T-cell (primary cell): Measurements from ENCODE around the gene GPC5. TPM values are rescaled to one million over a fixed set of nuclear protein-coding genes. Genes with fewer than 3 reads are reported as not detected.

Source experiments
- ATAC-seq, 4 experiments: fragments of 200-7000 bp in 3 of 4; fragments of 150-1000 bp in 1 of 4; cut with Tn5 transposase; replicated peaks in 1 of 4; 1 replicate in 3 of 4; 2 replicates in 1 of 4; pipeline ENCODE4 v1.10.0; 2021; ENCODE audit warnings: moderate library complexity in 3 of 4, mild to moderate bottlenecking in 2 of 4, moderate number of reproducible peaks in 1 of 4
- CTCF ChIA-PET, 2 donors: fragments of 300-600 bp; sonication (Branson Sonifier 250); formaldehyde crosslinking; loops; one replicate each; lab custom pipeline; 2022; ENCODE audit warnings: antibody characterized with exemption in 2 of 2; lab: Charles Lee
- POLR2A ChIA-PET, 2 donors: fragments of 300-600 bp; sonication (Branson Sonifier 250); formaldehyde crosslinking; loops; one replicate each; lab custom pipeline; 2022; ENCODE audit warnings: antibody characterized with exemption in 2 of 2; lab: Charles Lee
- DNase-seq, 35 experiments: peaks; one replicate each; pipeline versions ENCODE4 v3.0.0 to v3.0.0-alpha.2; 2013 to 2023
- H3K27ac ChIP-seq: one replicate; pipeline ENCODE4 v1.5.1; 2013; ENCODE audit warnings: low read length
- H3K27me3 ChIP-seq, 2 experiments: replicated peaks in 1 of 2; 1 replicate in 1 of 2; 2 replicates in 1 of 2; pipeline versions ENCODE4 v1.6.1 to v1.7.0; 2013; ENCODE audit warnings: low read length in 1 of 2, mixed read lengths in 1 of 2; ENCODE audit not compliant: control insufficient read depth in 2 of 2, insufficient read depth in 2 of 2; ENCODE audit errors: extremely low read depth in 1 of 2
- H3K36me3 ChIP-seq, 2 donors: 1 replicate in 1 of 2; 2 replicates in 1 of 2; pipeline versions ENCODE4 v1.6.1 to v1.7.0; 2013; ENCODE audit warnings: low read length in 1 of 2; ENCODE audit not compliant: control insufficient read depth in 2 of 2, insufficient read depth in 1 of 2; ENCODE audit errors: extremely low read depth in 1 of 2
- H3K4me1 ChIP-seq, 2 experiments: 1 replicate in 1 of 2; 2 replicates in 1 of 2; pipeline versions ENCODE4 v1.6.1 to v1.7.0; 2013; ENCODE audit warnings: low read length in 2 of 2, mixed read lengths in 1 of 2; ENCODE audit not compliant: insufficient read depth in 2 of 2, control insufficient read depth in 1 of 2; ENCODE audit errors: extremely low read depth in 1 of 2
- H3K4me3 ChIP-seq, 2 donors: 1 replicate in 1 of 2; 2 replicates in 1 of 2; pipeline versions ENCODE4 v1.5.1 to v1.7.0; 2013; ENCODE audit warnings: mild to moderate bottlenecking in 2 of 2, low read length in 1 of 2, moderate library complexity in 1 of 2; ENCODE audit not compliant: control insufficient read depth in 1 of 2; ENCODE audit errors: extremely low read depth in 1 of 2
- H3K9me3 ChIP-seq: 2 replicates; pipeline ENCODE4 v1.7.0; 2013
- H3K27ac Mint-ChIP-seq, 2 donors: one replicate each; pipeline ENCODE4 v1.8.0; 2020 to 2021; ENCODE audit warnings: mild to moderate bottlenecking in 2 of 2, mixed read lengths in 2 of 2
- H3K27me3 Mint-ChIP-seq, 2 donors: one replicate each; pipeline ENCODE4 v1.8.0; 2021 to 2022; ENCODE audit warnings: mixed read lengths in 2 of 2
- H3K36me3 Mint-ChIP-seq: one replicate; pipeline ENCODE4 v1.8.0; 2021; ENCODE audit warnings: mixed read lengths
- H3K4me1 Mint-ChIP-seq, 3 donors: one replicate each; pipeline ENCODE4 v1.8.0; 2020 to 2022; ENCODE audit warnings: mixed read lengths in 3 of 3, mild to moderate bottlenecking in 1 of 3
- H3K4me3 Mint-ChIP-seq, 3 donors: one replicate each; pipeline ENCODE4 v1.8.0; 2020 to 2022; ENCODE audit warnings: mild to moderate bottlenecking in 3 of 3, mixed read lengths in 3 of 3, moderate library complexity in 3 of 3
- H3K9me3 Mint-ChIP-seq, 3 donors: one replicate each; pipeline ENCODE4 v1.8.0; 2020 to 2022; ENCODE audit warnings: mixed read lengths in 3 of 3
- WGBS: methylation state at CpG from one replicate; pipeline ENCODE4 v1.1.5; 2013; ENCODE audit warnings: missing lambda C conversion rate; ENCODE audit not compliant: insufficient coverage; 5-methylcytosine and 5-hydroxymethylcytosine counted together
- total RNA-seq, 35 experiments: library from RNA in 6 of 35; stranded (reverse) in 6 of 35; fragments of 120-200 nt in 1 of 35; gene quantifications; one replicate each; pipeline versions ENCODE4 v1.2.1 to v1.2.4 and lab custom pipeline; 2013 to 2026

Gene GPC5
- total RNA-seq, 5 donors from 2014 or later (not counting 1 experiment from before 2014, with no cell fraction given): 0.12 to 0.39 (median 0.26) TPM

DNA sequence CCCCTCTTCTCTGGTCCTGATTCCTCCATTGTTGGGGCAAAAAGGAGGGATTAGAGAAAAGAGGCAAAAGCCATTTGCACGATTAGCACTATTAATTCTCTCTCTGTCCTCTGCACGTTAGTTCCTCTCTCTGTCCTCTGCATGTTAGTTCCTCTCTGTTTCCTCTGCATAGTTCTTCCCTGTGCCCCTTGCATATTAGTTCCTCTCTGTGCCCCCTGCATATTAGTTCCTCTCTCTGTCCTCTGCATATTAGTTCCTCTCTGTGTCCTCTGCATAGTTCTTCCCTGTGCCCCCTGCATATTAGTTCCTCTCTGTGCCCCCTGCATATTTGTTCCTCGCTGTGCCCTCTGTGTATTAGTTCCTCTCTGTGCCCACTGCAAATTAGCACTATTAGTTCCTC lies 981.0 kb downstream of the GPC5 start:
- no peaks in the 10 kb centered on the region for H3K36me3 ChIP-seq
- CTCF ChIA-PET: no interaction called here
- H3K9me3 ChIP-seq: no peaks in the 10 kb centered on the region

DNA sequence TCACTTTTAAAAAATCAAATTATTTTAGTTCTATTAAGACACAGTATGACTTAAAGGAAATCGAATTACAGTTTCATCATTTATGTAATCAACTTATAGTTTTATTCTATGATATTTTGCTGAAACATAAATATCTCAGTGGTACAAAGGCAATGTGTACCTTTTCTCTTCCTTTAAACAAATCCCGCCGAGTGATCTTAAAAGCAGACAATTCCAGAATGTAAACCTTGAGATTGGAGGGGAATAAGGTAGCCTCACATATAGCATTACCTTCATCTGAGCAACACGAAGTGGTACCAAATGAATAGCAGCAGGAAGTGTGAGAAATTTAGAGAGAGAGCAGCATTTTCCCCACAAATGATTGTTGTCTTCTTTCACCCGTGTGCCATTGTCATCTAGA lies 986.0 kb downstream of the GPC5 start:
- H3K4me1 Mint-ChIP-seq: no peaks in the 10 kb centered on the region

More for the DNA sequence above, 981.0 kb downstream of the GPC5 start:
- no peaks in the 10 kb centered on the region for H3K4me1 Mint-ChIP-seq
- no peak overlapping the region for H3K4me3 Mint-ChIP-seq
- Histone ChIP-seq H3K27ac (no peak overlapping the region), H3K4me3 (no peak overlapping the region), H3K4me1 (no peaks in the 10 kb centered on the region), H3K27me3 (no peaks in the 10 kb centered on the region)
- peaks cover 4 to 8% (median 6%) of the 10 kb centered on the region in 3 donors for H3K9me3 Mint-ChIP-seq
- no peaks in the 10 kb centered on the region for H3K36me3 Mint-ChIP-seq
- DNase-seq: no peak
- 54% methylated on average over 2 of the region's 3 CpGs for WGBS
- no peak for ATAC-seq
- H3K27me3 Mint-ChIP-seq: no peaks in the 10 kb centered on the region
- no peak overlapping the region for H3K27ac Mint-ChIP-seq
- POLR2A ChIA-PET: no interaction called here

DNA sequence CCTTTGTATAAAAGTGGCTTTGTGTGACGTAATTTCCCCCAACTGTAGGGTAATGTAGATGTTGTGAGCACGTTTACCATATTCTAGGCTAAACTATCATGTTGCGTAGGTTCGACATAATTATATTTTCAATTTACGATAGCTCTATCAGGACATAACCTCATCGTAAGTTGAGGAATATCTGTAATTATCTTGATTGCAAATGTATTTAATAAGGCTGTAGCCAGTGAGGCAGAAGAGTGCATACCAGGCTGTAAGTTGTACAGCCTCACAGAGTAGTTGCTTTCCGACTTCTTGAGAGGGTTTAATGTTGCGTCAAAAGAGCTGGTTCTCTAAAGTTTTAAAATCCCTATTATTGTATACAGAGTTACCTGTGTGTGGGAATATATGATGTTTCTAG lies 988.8 kb downstream of the GPC5 start:
- H3K36me3 Mint-ChIP-seq: no peaks in the 10 kb centered on the region
- CTCF ChIA-PET: no interaction called here
- H3K36me3 ChIP-seq: no peaks in the 10 kb centered on the region
- no peaks in the 10 kb centered on the region for H3K4me1 ChIP-seq
- no peak overlapping the region for H3K4me3 ChIP-seq
- no peak overlapping the region for H3K27ac Mint-ChIP-seq
- H3K27ac ChIP-seq: no peak overlapping the region
- no peak for ATAC-seq
- no peaks in the 10 kb centered on the region for H3K9me3 Mint-ChIP-seq
- no peaks in the 10 kb centered on the region for H3K27me3 Mint-ChIP-seq
- no peak for DNase-seq
- no CpG with 5 or more reads among the region's 8 CpGs for WGBS
- no peaks in the 10 kb centered on the region for H3K27me3 ChIP-seq
- POLR2A ChIA-PET: no interaction called here
- H3K4me1 Mint-ChIP-seq: no peaks in the 10 kb centered on the region
- H3K9me3 ChIP-seq: no peaks in the 10 kb centered on the region
- H3K4me3 Mint-ChIP-seq: no peak overlapping the region

More for the DNA sequence above, 986.0 kb downstream of the GPC5 start:
- Histone ChIP-seq H3K27ac (no peak overlapping the region), H3K4me3 (no peak overlapping the region), H3K27me3 (no peaks in the 10 kb centered on the region), H3K9me3 (no peaks in the 10 kb centered on the region), H3K36me3 (no peaks in the 10 kb centered on the region), H3K4me1 (no peaks in the 10 kb centered on the region)
- H3K27ac Mint-ChIP-seq: no peak overlapping the region
- no peak overlapping the region for H3K4me3 Mint-ChIP-seq
- whole genome bisulfite sequencing: no CpG with 5 or more reads among the region's 5 CpGs
- ATAC-seq (no peak), DNase-seq (no peak)
- H3K27me3 Mint-ChIP-seq: no peaks in the 10 kb centered on the region
- ChIA-PET POLR2A (no interaction called here), CTCF (no interaction called here)
- H3K36me3 Mint-ChIP-seq: no peaks in the 10 kb centered on the region
- H3K9me3 Mint-ChIP-seq: peaks cover 0 to 4% (median 4%) of the 10 kb centered on the region in 3 donors

DNA sequence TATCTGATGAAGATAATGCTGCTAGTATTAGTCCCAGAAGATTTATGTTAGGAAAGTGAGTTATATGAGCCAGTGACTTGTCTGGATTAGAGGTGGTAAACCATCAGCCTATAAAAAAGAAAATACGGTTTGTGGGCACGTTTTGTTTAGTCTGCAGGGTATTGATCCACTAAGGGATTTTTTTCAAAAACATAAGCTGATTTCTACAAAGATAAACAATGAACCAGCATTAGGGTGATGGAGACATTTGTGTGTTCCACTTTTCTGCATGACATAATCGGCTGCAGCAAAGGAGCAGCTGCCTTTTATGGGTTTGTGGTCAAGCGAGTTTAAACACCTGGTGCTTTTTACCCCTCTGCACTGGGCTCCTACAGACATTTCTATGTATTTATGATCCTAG lies 991.8 kb downstream of the GPC5 start:
- WGBS: no CpG with 5 or more reads among the region's 4 CpGs
- no peak overlapping the region for H3K27ac Mint-ChIP-seq
- ATAC-seq (no peak), DNase-seq (no peak)
- Histone ChIP-seq H3K27me3 (no peaks in the 10 kb centered on the region), H3K27ac (no peak overlapping the region), H3K4me3 (no peak overlapping the region), H3K36me3 (no peaks in the 10 kb centered on the region), H3K9me3 (no peaks in the 10 kb centered on the region), H3K4me1 (no peaks in the 10 kb centered on the region)
- no peaks in the 10 kb centered on the region for H3K27me3 Mint-ChIP-seq
- no peaks in the 10 kb centered on the region for H3K9me3 Mint-ChIP-seq
- no peaks in the 10 kb centered on the region for H3K4me1 Mint-ChIP-seq
- CTCF ChIA-PET: no interaction called here
- H3K4me3 Mint-ChIP-seq: no peak overlapping the region
- no peaks in the 10 kb centered on the region for H3K36me3 Mint-ChIP-seq
- POLR2A ChIA-PET: no interaction called here

DNA sequence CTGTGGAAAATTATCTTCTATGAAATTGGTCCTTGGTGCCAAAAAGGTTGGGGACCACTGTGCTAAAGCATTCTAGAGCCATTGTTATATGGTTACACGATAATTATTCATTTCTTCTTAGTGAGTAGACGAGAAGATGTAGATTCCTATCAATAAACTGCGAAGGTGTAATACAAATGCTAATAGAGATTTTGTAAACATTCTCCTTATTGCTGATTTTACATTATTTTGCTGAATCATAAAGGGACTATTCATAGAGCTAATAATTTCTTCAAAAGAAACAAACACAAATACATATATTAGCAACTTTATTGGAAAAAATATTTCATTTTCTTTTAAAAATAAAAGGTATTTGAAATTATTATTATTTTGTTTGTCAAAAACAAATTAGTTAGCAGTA lies 1005.2 kb downstream of the GPC5 start:
- H3K4me3 ChIP-seq: no peak overlapping the region
- POLR2A ChIA-PET: no interaction called here
- no peak overlapping the region for H3K27ac Mint-ChIP-seq

DNA sequence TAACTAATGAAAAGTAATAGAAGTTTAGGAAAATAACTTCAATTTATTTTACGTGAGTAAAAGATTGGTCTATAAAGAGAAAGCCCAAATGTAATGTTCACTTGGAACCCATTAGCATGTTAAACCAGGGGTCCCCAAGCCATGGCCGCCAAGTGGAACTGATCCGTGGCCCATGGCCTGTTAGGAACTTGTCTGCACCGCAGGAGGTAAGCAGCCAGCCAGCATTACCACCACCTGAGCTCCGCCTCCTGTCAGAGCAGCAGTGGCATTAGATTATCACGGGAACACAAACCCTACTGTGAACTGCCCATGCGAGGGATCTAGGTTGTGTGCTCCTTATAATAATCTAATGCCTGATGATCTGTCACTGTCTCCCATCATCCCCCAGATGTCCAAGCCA lies 1009.4 kb downstream of the GPC5 start:
- no peak overlapping the region for H3K4me3 ChIP-seq
- ATAC-seq (no peak), DNase-seq (no peak)
- Mint-ChIP-seq H3K4me3 (no peak overlapping the region), H3K27ac (no peak overlapping the region), H3K27me3 (no peaks in the 10 kb centered on the region), H3K9me3 (peaks cover 0 to 7% (median 0%) of the 10 kb centered on the region in 3 donors), H3K4me1 (no peaks in the 10 kb centered on the region), H3K36me3 (no peaks in the 10 kb centered on the region)
- H3K9me3 ChIP-seq: no peaks in the 10 kb centered on the region
- no peaks in the 10 kb centered on the region for H3K4me1 ChIP-seq
- ChIA-PET CTCF (no interaction called here), POLR2A (no interaction called here)
- H3K27me3 ChIP-seq: no peaks in the 10 kb centered on the region
- no peaks in the 10 kb centered on the region for H3K36me3 ChIP-seq
- H3K27ac ChIP-seq: no peak overlapping the region
- WGBS: 86% methylated on average over 5 of the region's 7 CpGs

More for the DNA sequence above, 1005.2 kb downstream of the GPC5 start:
- no peak for ATAC-seq
- no peak overlapping the region for H3K27ac ChIP-seq
- no peaks in the 10 kb centered on the region for H3K36me3 ChIP-seq
- H3K4me1 Mint-ChIP-seq: no peaks in the 10 kb centered on the region
- H3K27me3 ChIP-seq: no peaks in the 10 kb centered on the region
- H3K4me1 ChIP-seq: no peaks in the 10 kb centered on the region
- whole genome bisulfite sequencing: no CpG with 5 or more reads among the region's 3 CpGs
- CTCF ChIA-PET: no interaction called here
- peaks cover 3 to 7% (median 4%) of the 10 kb centered on the region in 3 donors for H3K9me3 Mint-ChIP-seq
- H3K9me3 ChIP-seq: no peaks in the 10 kb centered on the region
- no peak overlapping the region for H3K4me3 Mint-ChIP-seq
- H3K36me3 Mint-ChIP-seq: no peaks in the 10 kb centered on the region
- no peak for DNase-seq
- H3K27me3 Mint-ChIP-seq: no peaks in the 10 kb centered on the region

DNA sequence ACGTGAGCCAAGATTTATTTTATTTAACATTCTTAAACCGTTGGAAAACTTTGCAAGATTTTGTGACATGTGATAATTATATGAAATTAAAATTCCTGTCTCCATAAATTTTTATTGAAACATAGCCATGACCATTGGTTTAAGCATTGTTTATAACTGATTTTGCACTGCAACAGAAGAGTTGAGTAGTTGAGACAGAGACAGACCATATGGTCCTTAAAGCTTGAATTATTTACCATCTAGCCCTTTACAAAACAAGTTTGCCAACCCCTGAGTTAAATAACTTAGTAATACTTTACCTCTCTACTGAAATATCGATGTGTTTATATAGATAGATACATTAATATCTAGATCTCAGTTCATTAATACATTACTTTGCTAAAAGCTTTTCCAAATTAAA lies 1014.1 kb downstream of the GPC5 start:
- Histone ChIP-seq H3K36me3 (no peaks in the 10 kb centered on the region), H3K27me3 (no peaks in the 10 kb centered on the region), H3K27ac (no peak overlapping the region), H3K4me1 (no peaks in the 10 kb centered on the region), H3K4me3 (no peak overlapping the region), H3K9me3 (no peaks in the 10 kb centered on the region)
- no CpG with 5 or more reads among the region's 3 CpGs for whole genome bisulfite sequencing
- Mint-ChIP-seq H3K36me3 (no peaks in the 10 kb centered on the region), H3K4me3 (no peak overlapping the region), H3K27ac (no peak overlapping the region), H3K27me3 (no peaks in the 10 kb centered on the region), H3K4me1 (no peaks in the 10 kb centered on the region), H3K9me3 (peaks cover 0 to 22% (median 8%) of the 10 kb centered on the region in 3 donors)
- ATAC-seq: no peak
- no peak for DNase-seq
- ChIA-PET POLR2A (no interaction called here), CTCF (no interaction called here)
